ENCODE results near the gene CRABP2. TPM values are rescaled to one million over a fixed set of nuclear protein-coding genes. Genes with fewer than 3 reads are reported as not detected.

The CRABP2 gene
- total RNA-seq, 1 experiment from 2014 or later, result 1.1 TPM

- intact Hi-C loops (cut with micrococcal nuclease; ENCODE audit: unreplicated experiment), result no loop called here
- Histone ChIP-seq H3K27ac (ENCODE audit: low read depth, low read length, poor library complexity, severe bottlenecking) (no peak overlapping the region), H3K36me3 (ENCODE audit: insufficient read depth, low read length, poor library complexity, severe bottlenecking) (no peaks in the 10 kb centered on the region), H3K4me3 (ENCODE audit: low read depth, low read length, poor library complexity, severe bottlenecking) (no peak overlapping the region), H3K4me1 (ENCODE audit: insufficient read depth, low read length, poor library complexity, severe bottlenecking) (peaks cover 22% of the 10 kb centered on the region), H3K27me3 (replicated peaks; ENCODE audit: insufficient read depth, low read depth, low read length, poor library complexity) (no peaks in the 10 kb centered on the region), H3K9me3 (ENCODE audit: low read depth, low read length, poor library complexity, severe bottlenecking) (no peaks in the 10 kb centered on the region)
- ChIA-PET CTCF (interaction anchor here (1.1 to 4.7 kb wide), 8 partner anchors 8 to 209 kb away, joined by 3 to 117 read pairs (median 19); partner anchors contain the start of genes CRABP2, ISG20L2, METTL25B and NTRK1), POLR2A (ENCODE audit: low non-redundant PET) (interaction anchor here (0.7 kb wide), 2 partner anchors 35 to 232 kb away, joined by 3 read pairs; no protein-coding TSS in a partner anchor)
- no peak for TF ChIP-seq CTCF (conservative IDR thresholded peaks at IDR 0.05; ENCODE audit: low read depth, low read length)
- TF ChIP-seq EZH2 (IDR thresholded peaks at IDR 0.05; ENCODE audit: borderline replicate concordance, low read depth, low read length, poor library complexity, severe bottlenecking), result no peak
- DNase-seq (ENCODE audit: low spot score), result no peak
- no TSS peak for BruUV-seq (replicated peaks)
Observed at GRCh38 chr1:156690675-156691036, 14.7 kb downstream of the CRABP2 start.

- CTCF ChIA-PET, result interaction anchor here (0.5 to 4.7 kb wide), 29 partner anchors 9 to 384 kb away, joined by 3 to 117 read pairs (median 5); partner anchors contain the start of genes CRABP2, ISG20L2, LRRC71 and METTL25B
- Histone ChIP-seq H3K9me3 (ENCODE audit: low read depth, low read length, poor library complexity, severe bottlenecking) (no peaks in the 10 kb centered on the region), H3K36me3 (ENCODE audit: insufficient read depth, low read length, poor library complexity, severe bottlenecking) (no peaks in the 10 kb centered on the region), H3K27me3 (replicated peaks; ENCODE audit: insufficient read depth, low read depth, low read length, poor library complexity) (no peaks in the 10 kb centered on the region), H3K4me3 (ENCODE audit: low read depth, low read length, poor library complexity, severe bottlenecking) (no peak overlapping the region), H3K4me1 (ENCODE audit: insufficient read depth, low read length, poor library complexity, severe bottlenecking) (peaks cover 22% of the 10 kb centered on the region), H3K27ac (ENCODE audit: low read depth, low read length, poor library complexity, severe bottlenecking) (no peak overlapping the region)
- BruUV-seq (replicated peaks), result no TSS peak
- POLR2A ChIA-PET (ENCODE audit: low non-redundant PET), result interaction anchor here (0.7 to 1.6 kb wide), 3 partner anchors 36 to 233 kb away, joined by 3 to 6 read pairs (median 3); no protein-coding TSS in a partner anchor
- intact Hi-C loops (cut with micrococcal nuclease; ENCODE audit: unreplicated experiment), result loop anchor here (1.0 to 10.0 kb wide), 5 partner anchors 15 to 235 kb away; partner anchors contain the start of genes CRABP2, LRRC71 and NTRK1
- DNase-seq (ENCODE audit: low spot score), result no peak
- TF ChIP-seq EZH2 (IDR thresholded peaks at IDR 0.05; ENCODE audit: borderline replicate concordance, low read depth, low read length, poor library complexity, severe bottlenecking) (no peak), CTCF (conservative IDR thresholded peaks at IDR 0.05; ENCODE audit: low read depth, low read length) (no peak)
Observed at GRCh38 chr1:156689953-156690674, 15.3 kb downstream of the CRABP2 start.

GRCh38 chr1:156689035-156689952 lies 16.1 kb downstream of the CRABP2 start:
- peak; percentile 90 for DNase-seq (ENCODE audit: low spot score)
- H3K27me3 ChIP-seq (replicated peaks; ENCODE audit: insufficient read depth, low read depth, low read length, poor library complexity), result peaks cover 4% of the 10 kb centered on the region
- H3K27ac ChIP-seq (ENCODE audit: low read depth, low read length, poor library complexity, severe bottlenecking), result no peak overlapping the region
- POLR2A ChIA-PET (ENCODE audit: low non-redundant PET), result interaction anchor here (1.6 kb wide), 1 partner anchor 37 kb away, joined by 6 read pairs; no protein-coding TSS in a partner anchor
- no peaks in the 10 kb centered on the region for H3K36me3 ChIP-seq (ENCODE audit: insufficient read depth, low read length, poor library complexity, severe bottlenecking)
- H3K9me3 ChIP-seq (ENCODE audit: low read depth, low read length, poor library complexity, severe bottlenecking), result no peaks in the 10 kb centered on the region
- peaks cover 22% of the 10 kb centered on the region for H3K4me1 ChIP-seq (ENCODE audit: insufficient read depth, low read length, poor library complexity, severe bottlenecking)
- H3K4me3 ChIP-seq (ENCODE audit: low read depth, low read length, poor library complexity, severe bottlenecking), result peak overlapping the region; percentile 39
- BruUV-seq (replicated peaks), result no TSS peak
- no peak for TF ChIP-seq EZH2 (IDR thresholded peaks at IDR 0.05; ENCODE audit: borderline replicate concordance, low read depth, low read length, poor library complexity, severe bottlenecking)
- peak; percentile 80 for TF ChIP-seq CTCF (conservative IDR thresholded peaks at IDR 0.05; ENCODE audit: low read depth, low read length)
- CTCF ChIA-PET, result interaction anchor here (0.5 to 4.7 kb wide), 31 partner anchors 10 to 385 kb away, joined by 3 to 117 read pairs (median 5); partner anchors contain the start of genes CRABP2, ISG20L2, LRRC71 and METTL25B
- intact Hi-C loops (cut with micrococcal nuclease; ENCODE audit: unreplicated experiment), result loop anchor here (1.0 to 10.0 kb wide), 5 partner anchors 16 to 236 kb away; partner anchors contain the start of genes CRABP2, LRRC71 and NTRK1

All from A673 (cell line).